AG04449 (cell line): Measurements from ENCODE around the gene POLD4.

Experiments used
- CTCF ChIA-PET: fragments of 350-600 bp; formaldehyde crosslinking; extraction: SDS; loops from one replicate; lab custom pipeline; 2021; ENCODE audit warnings: antibody characterized with exemption; lab: Yijun Ruan, JAX
- POLR2A ChIA-PET: fragments of 400-600, 350-600 bp; formaldehyde crosslinking; extraction: SDS; loops from one replicate; lab custom pipeline; 2020; ENCODE audit warnings: antibody characterized with exemption, inconsistent platforms; lab: Yijun Ruan, JAX
- DNase-seq: peaks from one replicate; pipeline ENCODE4 v3.0.0-alpha.2; 2010; ENCODE audit warnings: low read depth, low spot score
- H3K4me3 ChIP-seq: 2 replicates; pipeline ENCODE4 v1.5.1; 2011; ENCODE audit warnings: low read depth, mild to moderate bottlenecking, control low read depth, low read length
- TF ChIP-seq, protein P1 (sequence below): IDR thresholded peaks from one replicate; pipeline ENCODE4 v1.5.1; 2011; ENCODE audit warnings: mild to moderate bottlenecking, moderate library complexity, low read length, control low read depth, inconsistent platforms; ENCODE audit not compliant: insufficient read depth; ENCODE audit errors: missing control alignments

Gene POLD4

DNA sequence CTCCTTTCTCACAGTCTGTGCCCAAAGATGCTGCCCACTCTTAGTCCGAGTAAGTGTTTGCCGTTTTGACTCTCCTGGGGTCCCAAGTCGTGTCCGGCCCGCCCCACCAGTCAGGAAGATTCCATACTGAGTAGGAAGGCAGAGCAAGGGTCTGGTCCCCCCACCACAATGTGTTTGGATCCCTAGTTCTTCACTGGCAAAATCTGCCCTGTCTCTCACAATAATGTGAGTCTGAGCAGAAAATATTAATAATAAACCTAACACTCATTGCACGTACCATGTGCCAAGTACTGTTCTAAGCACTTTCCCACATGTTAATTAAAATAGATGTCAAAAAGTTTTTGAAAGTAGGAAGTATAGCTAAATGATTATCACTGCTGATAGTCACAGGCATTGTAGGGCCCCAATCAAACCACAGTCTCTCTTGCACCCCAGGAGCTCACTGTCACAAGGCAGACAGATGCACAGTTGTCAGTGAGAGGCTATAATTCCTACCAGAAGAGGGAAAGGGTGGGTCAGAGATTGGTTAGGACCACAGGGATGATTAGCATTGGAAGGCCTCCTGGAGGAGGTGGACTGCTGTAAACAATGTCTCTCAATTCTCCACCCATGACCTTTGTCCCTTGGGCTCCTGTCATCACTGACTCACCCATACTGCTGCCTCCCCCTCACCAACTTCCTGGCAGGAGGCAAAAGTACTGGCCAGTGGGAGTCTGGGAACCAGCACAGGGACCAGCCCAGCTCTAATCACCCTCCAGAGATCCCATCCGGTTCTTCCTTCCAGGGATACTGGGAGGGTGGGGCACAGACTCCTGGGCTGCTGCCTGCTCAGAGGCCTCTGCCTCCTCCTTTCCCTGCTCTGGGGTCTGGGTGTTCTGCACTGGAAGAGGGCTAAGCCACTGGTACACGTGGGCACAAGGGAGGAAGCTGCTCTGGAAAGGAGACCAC is 1.0 kb upstream of the POLD4 start:
- TF ChIP-seq, protein P1, sequence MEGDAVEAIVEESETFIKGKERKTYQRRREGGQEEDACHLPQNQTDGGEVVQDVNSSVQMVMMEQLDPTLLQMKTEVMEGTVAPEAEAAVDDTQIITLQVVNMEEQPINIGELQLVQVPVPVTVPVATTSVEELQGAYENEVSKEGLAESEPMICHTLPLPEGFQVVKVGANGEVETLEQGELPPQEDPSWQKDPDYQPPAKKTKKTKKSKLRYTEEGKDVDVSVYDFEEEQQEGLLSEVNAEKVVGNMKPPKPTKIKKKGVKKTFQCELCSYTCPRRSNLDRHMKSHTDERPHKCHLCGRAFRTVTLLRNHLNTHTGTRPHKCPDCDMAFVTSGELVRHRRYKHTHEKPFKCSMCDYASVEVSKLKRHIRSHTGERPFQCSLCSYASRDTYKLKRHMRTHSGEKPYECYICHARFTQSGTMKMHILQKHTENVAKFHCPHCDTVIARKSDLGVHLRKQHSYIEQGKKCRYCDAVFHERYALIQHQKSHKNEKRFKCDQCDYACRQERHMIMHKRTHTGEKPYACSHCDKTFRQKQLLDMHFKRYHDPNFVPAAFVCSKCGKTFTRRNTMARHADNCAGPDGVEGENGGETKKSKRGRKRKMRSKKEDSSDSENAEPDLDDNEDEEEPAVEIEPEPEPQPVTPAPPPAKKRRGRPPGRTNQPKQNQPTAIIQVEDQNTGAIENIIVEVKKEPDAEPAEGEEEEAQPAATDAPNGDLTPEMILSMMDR: peak; percentile 15
- ChIA-PET CTCF (interaction anchor here (1.3 to 41.2 kb wide), 5 partner anchors 16 to 150 kb away, joined by 5 to 2108 read pairs (median 82); partner anchors contain the start of genes CLCF1, PITPNM1, PPP1CA and RAD9A), POLR2A (interaction anchor here (0.5 to 5.4 kb wide), 11 partner anchors 8 to 148 kb away, joined by 3 to 76 read pairs (median 4); partner anchors contain the start of gene CLCF1)
- DNase-seq: peak; percentile 77
- peak overlapping the region; percentile 49 for H3K4me3 ChIP-seq

DNA sequence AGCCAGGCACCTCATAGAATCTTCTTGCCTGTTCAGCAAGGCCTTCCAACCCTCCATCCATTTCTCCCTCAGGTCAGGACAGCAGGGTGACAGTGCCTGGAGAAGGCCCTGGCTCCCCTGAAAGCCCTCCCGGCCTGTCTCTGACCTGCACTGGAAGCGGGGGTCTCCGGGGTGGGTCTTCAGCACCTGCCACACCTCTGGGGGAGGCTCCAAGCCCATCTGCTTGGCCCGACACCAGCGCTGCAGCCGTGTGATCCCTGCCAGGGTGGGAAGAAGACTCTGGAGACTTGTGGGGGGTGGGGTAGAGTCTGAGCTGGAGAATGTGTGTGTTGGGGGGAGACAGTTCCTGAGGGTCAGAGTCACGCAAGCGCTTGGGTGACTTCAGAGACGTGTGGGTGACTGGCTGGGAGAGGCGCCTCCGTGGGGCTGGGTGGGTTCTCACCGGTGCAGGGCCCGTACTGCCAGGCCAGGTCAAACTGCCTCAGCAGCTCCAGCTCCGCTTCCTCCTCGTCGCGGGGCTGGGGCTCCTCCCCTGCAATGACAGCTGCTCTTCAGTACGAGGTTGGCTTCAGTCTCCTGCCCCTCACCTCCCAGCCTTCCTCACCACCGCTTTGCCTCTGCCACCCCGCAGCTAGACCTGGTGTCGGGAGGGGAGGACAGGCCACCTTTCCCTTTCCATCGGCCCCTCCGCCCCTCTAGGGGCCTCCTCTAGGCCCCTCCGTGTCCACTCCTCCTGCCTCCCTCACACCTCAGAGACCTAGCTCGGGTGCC is 615 bp downstream of the POLD4 start:
- POLR2A ChIA-PET: interaction anchor here (0.9 to 5.4 kb wide), 9 partner anchors 9 to 49 kb away, joined by 3 to 76 read pairs (median 6); partner anchors contain the start of genes CLCF1, PPP1CA and RAD9A
- CTCF ChIA-PET: interaction anchor here (1.2 to 41.2 kb wide), 6 partner anchors 14 to 117 kb away, joined by 4 to 2108 read pairs (median 74); partner anchors contain the start of genes CLCF1, PPP1CA, RAD9A and TBC1D10C
- DNase-seq: no peak
- H3K4me3 ChIP-seq: peak overlapping the region; percentile 92
- TF ChIP-seq, protein P1: no peak

GRCh38 chr11:67351275-67352005 is 1.9 kb downstream of the POLD4 start:
- H3K4me3 ChIP-seq: peak overlapping the region; percentile 21
- POLR2A ChIA-PET: interaction anchor here (0.6 to 5.4 kb wide), 6 partner anchors 17 to 50 kb away, joined by 3 to 76 read pairs (median 4); partner anchors contain the start of genes CLCF1 and PPP1CA
- TF ChIP-seq, protein P1: peak; percentile 88

GRCh38 chr11:67349928-67350465 is 3.3 kb downstream of the POLD4 start:
- no peak overlapping the region for H3K4me3 ChIP-seq
- CTCF ChIA-PET: interaction anchor here (0.9 to 41.2 kb wide), 9 partner anchors 12 to 233 kb away, joined by 3 to 2108 read pairs (median 7); partner anchors contain the start of genes CLCF1, GRK2, GSTP1 and PPP1CA
- TF ChIP-seq, protein P1: no peak
- no peak for DNase-seq
- POLR2A ChIA-PET: no interaction called here

More at GRCh38 chr11:67351275-67352005, 1.9 kb downstream of the POLD4 start:
- CTCF ChIA-PET: interaction anchor here (0.6 to 41.2 kb wide), 34 partner anchors 13 to 451 kb away, joined by 3 to 2108 read pairs (median 5); partner anchors contain the start of genes ANKRD13D, CDK2AP2, CLCF1 and GRK2
- DNase-seq: no peak

DNA sequence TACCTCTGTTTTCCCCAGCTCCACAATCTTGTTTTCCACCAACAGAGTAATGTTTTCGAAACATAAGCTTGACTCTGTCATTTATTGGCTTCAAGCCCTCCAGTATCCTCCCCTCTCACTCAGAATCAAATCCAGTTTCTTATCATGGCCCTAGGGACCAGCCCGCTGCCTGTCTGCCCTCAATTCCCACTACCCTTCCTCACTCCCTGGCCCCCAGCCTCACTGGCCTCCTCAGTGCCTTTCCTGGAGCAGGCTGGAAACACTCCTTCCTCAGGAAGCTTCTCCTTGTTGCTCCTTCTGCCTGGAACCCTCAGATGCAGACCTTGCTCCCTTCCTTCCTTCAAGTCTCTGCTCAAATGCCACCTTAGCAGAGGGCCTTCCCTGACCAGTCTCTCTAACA is 3.9 kb downstream of the POLD4 start:
- no peak for DNase-seq
- no peak overlapping the region for H3K4me3 ChIP-seq
- TF ChIP-seq, protein P1: no peak
- ChIA-PET CTCF (interaction anchor here (0.8 to 41.2 kb wide), 6 partner anchors 11 to 134 kb away, joined by 3 to 2108 read pairs (median 74); partner anchors contain the start of genes CLCF1, PPP1CA, RAD9A and TBC1D10C), POLR2A (interaction anchor here (0.6 kb wide), 1 partner anchor 125 kb away, joined by 3 read pairs; no protein-coding TSS in a partner anchor)
